ENCODE results near the gene PHACTR3.

PHACTR3 gene

GRCh38 chr20:59808729-59809381, 204.5 kb downstream of the PHACTR3 start:
- no peak for DNase-seq

GRCh38 chr20:59809630-59810448, 205.5 kb downstream of the PHACTR3 start:
- DNase-seq: no peak

- no peak for DNase-seq
Measured at GRCh38 chr20:59810449-59811187, 206.3 kb downstream of the PHACTR3 start.

GRCh38 chr20:59811681-59812171, 207.4 kb downstream of the PHACTR3 start:
- DNase-seq: no peak

- no peak for DNase-seq
Measured at GRCh38 chr20:59812286-59813125, 208.2 kb downstream of the PHACTR3 start.

- DNase-seq: no peak
Measured at GRCh38 chr20:59813126-59813947, 209.0 kb downstream of the PHACTR3 start.

GRCh38 chr20:59813948-59814839, 209.9 kb downstream of the PHACTR3 start:
- no peak for DNase-seq

GRCh38 chr20:59814840-59815340, 210.6 kb downstream of the PHACTR3 start:
- no peak for DNase-seq

- DNase-seq: no peak
Measured at GRCh38 chr20:59816146-59816738, 211.9 kb downstream of the PHACTR3 start.

- DNase-seq: no peak
Measured at GRCh38 chr20:59817406-59817805, 213.1 kb downstream of the PHACTR3 start.

GRCh38 chr20:59817846-59818615, 213.7 kb downstream of the PHACTR3 start:
- no peak for DNase-seq

- DNase-seq: no peak
Measured at GRCh38 chr20:59818911-59819310, 214.6 kb downstream of the PHACTR3 start.

- no peak for DNase-seq
Measured at GRCh38 chr20:59819496-59820203, 215.3 kb downstream of the PHACTR3 start.

- no peak for DNase-seq
Measured at GRCh38 chr20:59820204-59821041, 216.1 kb downstream of the PHACTR3 start.

GRCh38 chr20:59821201-59821600, 216.9 kb downstream of the PHACTR3 start:
- DNase-seq: no peak

- DNase-seq: no peak
Measured at GRCh38 chr20:59821788-59822187, 217.4 kb downstream of the PHACTR3 start.

GRCh38 chr20:59822291-59823029, 218.1 kb downstream of the PHACTR3 start:
- no peak for DNase-seq

Measured in bone marrow (tissue), 2 donors.